GM18498 (cell line): Measurements from ENCODE around the gene NIT1.
A peak's percentile ranks its signal among the peaks of the same experiment; 100 is the strongest.

Experiments used
- ATAC-seq: cut with Tn5 transposase; IDR thresholded peaks from one replicate; pipeline ENCODE4 v1.9.1; 2021; ENCODE audit warnings: mild to moderate bottlenecking, moderate library complexity; ENCODE audit not compliant: unreplicated experiment

NIT1 gene

GRCh38 chr1:161145832-161146231 lies 27.9 kb downstream of the NIT1 start:
- no peak for ATAC-seq

GRCh38 chr1:161153176-161153575 lies 35.3 kb downstream of the NIT1 start:
- no peak for ATAC-seq

DNA sequence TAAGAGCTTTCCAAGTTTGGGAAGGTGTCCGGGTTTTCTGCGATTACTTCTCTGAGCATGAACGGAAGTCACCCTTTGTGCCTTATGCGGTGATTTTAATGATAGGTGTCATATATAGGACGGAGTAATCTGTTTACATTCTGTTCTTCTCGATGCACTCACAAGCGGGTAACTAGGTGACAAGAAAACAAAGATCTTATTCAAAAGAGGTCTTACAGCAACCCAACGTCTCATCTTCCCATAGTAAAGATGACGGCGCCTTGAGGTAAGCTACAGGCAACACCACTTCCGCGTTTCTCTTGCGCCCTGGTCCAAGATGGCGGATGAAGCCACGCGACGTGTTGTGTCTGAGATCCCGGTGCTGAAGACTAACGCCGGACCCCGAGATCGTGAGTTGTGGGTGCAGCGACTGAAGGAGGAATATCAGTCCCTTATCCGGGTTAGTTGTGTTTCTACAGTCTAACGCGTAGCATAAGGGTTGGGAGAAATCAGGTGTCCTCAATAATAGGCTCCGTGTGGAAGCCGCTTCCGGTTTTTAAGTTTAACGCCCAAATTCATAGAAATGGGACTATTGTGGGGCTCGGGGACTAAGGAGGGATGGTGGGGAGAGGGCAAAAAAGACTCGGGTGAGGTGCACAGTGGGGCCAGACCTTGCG lies 35.9 kb downstream of the NIT1 start, which contains the start of gene UFC1:
UFC1 (plus strand) TSS at position 297 of the 656 bp plus-strand sequence; CDS start at position 317, 20 bp downstream.
- ATAC-seq: peak; percentile 95

DNA sequence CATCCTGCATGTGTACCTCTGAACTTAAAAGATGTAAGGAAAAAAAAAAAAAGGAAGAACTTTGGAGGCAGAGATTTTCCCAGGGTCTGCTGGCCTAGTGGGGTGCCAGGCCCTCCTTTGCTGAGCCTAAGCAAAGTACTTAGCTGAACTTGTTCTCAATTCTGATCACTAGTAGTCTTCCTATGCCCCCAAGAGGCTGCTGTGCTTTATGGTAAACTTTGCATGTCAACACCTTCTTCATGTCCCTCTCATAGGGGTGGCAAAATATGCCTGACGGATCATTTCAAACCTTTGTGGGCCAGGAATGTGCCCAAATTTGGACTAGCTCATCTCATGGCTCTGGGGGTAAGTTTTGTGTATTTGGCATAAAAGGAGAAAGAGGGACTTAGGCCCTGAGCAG lies 40.0 kb downstream of the NIT1 start:
- no peak for ATAC-seq

GRCh38 chr1:161158316-161159010 lies 40.6 kb downstream of the NIT1 start:
- ATAC-seq: no peak

GRCh38 chr1:161159087-161159912 lies 41.4 kb downstream of the NIT1 start, which contains the start of gene USP21:
Gene USP21, plus strand, starts transcription at chr1:161159500. Its CDS starts 1,141 bp downstream, at chr1:161160641.
- ATAC-seq: peak; percentile 86

DNA sequence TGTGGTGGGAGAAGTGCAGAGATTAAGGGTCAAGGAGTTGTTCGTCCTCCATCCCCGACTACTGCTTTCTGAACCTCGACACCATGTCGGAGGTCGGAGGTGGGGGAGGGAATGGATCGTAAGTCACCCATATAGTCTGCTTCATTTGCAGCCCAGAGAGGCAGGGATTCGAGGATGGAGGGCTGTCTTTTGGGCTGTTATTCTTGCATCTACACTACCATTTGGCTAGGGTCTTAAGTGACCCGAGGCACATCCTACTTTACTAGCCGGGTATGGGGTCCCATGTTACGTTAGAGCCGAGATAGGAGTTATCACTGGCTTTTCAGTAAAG lies 42.0 kb downstream of the NIT1 start:
- no peak for ATAC-seq

DNA sequence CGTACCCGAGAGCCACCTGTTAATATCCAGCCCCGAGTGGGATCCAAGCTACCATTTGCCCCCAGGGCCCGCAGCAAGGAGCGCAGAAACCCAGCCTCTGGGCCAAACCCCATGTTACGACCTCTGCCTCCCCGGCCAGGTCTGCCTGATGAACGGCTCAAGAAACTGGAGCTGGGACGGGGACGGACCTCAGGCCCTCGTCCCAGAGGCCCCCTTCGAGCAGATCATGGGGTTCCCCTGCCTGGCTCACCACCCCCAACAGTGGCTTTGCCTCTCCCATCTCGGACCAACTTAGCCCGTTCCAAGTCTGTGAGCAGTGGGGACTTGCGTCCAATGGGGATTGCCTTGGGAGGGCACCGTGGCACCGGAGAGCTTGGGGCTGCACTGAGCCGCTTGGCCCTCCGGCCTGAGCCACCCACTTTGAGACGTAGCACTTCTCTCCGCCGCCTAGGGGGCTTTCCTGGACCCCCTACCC lies 42.8 kb downstream of the NIT1 start:
- ATAC-seq: no peak

GRCh38 chr1:161161652-161162051 lies 43.7 kb downstream of the NIT1 start:
- no peak for ATAC-seq

- no peak for ATAC-seq
Measured at GRCh38 chr1:161162052-161162451, 44.1 kb downstream of the NIT1 start.

GRCh38 chr1:161162806-161163205 lies 44.9 kb downstream of the NIT1 start:
- ATAC-seq: no peak

- ATAC-seq: no peak
Measured at GRCh38 chr1:161163793-161164192, 45.9 kb downstream of the NIT1 start.

- ATAC-seq: no peak
Measured at GRCh38 chr1:161164901-161165610, 47.2 kb downstream of the NIT1 start.

DNA sequence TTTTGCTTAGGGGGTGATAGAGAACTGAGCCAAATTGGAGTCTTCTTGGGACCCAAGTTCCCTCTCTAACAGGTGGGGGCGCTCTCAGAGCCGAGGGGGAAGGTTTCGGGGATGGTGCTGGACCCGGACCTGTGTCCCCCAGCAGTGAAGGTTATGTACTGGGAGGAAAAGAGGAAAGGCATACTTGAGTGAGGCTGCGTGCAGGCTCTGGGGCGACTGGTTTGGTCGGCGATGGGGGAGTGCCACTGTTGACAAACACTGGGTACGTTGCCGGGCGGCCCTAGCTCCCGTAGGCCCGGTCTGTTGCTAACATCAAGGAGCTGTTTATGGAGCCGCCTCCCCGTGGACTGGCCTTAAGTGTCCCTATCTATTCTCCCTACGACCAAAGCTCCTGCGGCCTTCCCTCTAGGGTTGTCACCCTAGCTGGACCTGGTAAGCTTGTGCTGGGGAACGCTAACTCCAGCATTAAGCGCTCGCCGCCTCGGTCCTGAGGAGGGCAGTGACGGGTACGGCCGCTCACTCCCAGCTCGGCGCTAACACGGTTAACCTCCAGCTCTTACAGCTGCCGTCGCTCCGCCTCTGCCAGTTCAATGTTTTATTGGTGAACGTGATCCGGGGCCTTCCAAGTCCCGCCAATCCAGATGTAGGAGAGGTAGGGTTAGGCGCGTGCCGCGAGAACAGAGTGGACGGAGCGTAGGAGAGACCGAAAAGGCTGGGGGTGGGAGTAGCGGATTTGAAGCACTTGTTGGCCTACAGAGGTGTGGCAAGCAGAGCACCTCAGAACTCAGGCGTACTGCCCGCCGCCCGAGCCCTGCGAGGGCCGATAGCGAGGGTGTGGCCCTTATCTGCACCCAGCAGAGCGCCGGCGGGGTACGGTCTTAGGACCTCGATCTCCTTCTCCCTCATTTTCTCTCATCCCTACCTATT lies 48.1 kb downstream of the NIT1 start, which contains the start of gene PPOX:
PPOX (plus strand) TSS at position 685 of the 927 bp plus-strand sequence. CDS start 422 bp downstream, outside the sequence.
- peak; percentile 92 for ATAC-seq

DNA sequence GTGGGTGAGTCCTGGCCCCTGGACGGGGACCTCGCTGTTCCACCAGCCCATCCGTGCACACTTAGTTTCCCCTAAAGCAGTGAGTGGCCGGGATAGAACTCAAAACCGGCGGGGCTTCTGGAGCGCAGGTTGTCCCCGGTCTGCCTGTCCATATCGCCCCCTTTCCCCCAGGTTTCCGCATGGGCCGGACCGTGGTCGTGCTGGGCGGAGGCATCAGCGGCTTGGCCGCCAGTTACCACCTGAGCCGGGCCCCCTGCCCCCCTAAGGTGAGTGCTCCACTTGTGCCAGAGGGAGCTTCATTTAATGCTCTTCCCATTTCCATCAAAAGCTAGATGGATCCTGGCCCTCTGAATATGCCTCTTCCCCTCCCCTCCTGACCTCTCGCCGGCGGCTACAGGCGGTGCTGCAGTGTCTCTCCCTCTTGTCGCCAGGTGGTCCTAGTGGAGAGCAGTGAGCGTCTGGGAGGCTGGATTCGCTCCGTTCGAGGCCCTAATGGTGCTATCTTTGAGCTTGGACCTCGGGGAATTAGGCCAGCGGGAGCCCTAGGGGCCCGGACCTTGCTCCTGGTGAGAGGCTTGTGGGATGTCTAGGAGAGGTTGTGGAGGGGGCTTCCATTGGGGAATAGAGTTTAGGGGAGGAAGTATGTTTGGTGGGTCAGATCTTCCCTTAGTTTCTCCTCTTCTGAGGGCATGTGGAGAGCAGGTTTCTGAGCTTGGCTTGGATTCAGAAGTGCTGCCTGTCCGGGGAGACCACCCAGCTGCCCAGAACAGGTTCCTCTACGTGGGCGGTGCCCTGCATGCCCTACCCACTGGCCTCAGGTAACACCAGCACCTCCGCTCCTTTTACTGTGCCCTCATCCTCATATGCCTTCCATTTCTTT lies 49.0 kb downstream of the NIT1 start:
- ATAC-seq: no peak

DNA sequence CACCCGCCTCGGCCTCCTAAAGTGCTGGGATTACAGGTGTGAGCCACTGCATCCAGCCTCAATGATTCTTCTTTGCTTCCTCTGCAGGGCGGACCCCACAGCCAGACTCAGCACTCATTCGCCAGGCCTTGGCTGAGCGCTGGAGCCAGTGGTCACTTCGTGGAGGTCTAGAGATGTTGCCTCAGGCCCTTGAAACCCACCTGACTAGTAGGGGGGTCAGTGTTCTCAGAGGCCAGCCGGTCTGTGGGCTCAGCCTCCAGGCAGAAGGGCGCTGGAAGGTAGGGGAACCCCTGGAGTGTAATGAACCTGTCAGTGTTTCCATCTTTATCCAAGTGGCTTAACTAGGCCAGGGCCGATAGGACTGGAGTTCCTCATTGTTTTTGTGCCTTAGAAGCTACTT lies 51.0 kb downstream of the NIT1 start:
- ATAC-seq: no peak
